Measurements from ENCODE around the gene IQSEC3.
"Not testable (repeated sequence)": the region's sequence is repeated elsewhere in the genome, so short reads cannot be mapped to it uniquely, and the experiment has no call there.

Gene IQSEC3

DNA sequence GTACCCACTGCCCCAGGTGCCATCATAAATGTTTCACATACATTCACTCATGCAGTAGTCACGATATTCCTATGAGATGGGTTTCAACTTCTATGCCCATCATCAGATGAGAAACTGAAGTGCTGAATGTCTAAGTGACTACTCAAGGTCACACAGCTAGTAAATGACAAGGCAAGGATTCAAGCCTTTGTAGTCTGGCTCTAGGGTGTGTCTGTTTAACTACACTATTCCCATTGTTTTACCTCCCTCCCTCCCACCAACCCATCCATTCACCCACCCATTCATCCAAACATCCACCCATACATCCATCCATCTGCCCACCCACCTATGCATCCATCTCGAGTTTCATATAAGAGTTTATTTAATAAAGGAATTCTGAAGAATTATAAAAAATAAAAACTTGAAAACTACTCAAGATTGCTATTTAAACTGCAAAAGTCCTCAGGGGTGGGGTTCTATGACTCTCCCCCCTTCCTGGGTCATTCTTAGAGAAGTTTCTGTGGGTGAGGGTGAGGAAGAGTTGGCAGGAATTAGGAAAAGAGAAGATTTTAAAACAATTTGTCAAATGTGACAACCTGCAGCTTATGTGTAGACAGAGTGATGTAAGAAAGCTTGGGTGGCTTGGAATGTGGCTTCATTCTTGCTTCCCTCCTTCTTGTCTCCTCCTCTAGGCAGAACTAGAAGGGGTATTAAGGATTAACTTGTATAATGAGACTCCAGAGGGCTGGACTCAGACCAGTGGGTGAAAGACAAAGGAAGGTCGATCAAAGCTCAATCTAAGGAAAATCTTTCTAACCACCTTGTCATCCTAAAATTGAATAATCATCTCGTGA lies 13.4 kb upstream of the IQSEC3 start:
- not testable (repeated sequence) for DNase-seq

DNA sequence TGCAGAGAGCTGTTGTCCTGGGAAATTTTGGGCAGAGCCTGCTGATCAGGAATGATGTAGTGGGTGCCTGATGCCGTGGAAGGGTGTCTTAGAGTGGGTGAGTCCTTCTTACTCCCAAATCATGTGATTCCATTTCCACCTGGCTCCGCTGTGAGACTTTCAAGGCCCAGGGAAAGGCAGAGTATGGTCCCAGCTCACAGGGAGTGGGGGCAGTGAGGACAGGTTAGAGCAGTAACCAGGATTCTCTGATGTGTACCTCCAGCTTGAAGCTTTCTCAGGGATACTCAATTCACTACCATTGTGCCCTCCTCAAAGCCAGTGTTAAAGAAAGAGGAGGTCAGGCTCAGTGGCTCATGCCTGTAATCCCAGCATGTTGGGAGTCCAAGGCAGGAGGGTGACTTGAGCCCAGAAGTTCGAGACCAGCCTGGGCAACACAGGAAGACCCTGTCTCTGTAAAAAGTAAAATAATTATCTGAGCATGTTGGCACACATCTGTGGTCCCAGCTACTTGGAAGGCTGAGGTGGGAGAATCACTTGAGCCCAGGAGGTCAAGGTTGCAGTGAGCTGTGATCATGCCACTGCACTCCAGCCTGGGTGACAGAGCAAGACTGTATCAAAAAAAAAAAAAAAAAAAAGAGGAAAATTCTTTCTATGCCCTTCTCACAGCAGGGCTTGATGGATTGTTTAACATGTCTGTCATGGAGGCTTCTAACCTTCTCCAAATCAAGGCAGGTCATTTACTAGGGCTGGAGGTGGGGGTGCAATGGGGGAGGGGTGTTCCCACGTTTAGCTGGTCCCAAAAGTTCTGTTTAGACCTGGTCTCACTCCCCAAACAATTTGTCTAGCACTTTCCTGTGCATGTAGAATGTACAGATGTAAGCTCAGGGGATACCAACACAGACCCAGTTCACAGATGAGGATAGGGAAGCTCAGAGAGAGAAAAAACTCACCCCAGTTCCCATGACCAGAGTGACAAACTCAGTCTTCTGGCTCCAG lies 12.5 kb upstream of the IQSEC3 start:
- DNase-seq = no peak

DNA sequence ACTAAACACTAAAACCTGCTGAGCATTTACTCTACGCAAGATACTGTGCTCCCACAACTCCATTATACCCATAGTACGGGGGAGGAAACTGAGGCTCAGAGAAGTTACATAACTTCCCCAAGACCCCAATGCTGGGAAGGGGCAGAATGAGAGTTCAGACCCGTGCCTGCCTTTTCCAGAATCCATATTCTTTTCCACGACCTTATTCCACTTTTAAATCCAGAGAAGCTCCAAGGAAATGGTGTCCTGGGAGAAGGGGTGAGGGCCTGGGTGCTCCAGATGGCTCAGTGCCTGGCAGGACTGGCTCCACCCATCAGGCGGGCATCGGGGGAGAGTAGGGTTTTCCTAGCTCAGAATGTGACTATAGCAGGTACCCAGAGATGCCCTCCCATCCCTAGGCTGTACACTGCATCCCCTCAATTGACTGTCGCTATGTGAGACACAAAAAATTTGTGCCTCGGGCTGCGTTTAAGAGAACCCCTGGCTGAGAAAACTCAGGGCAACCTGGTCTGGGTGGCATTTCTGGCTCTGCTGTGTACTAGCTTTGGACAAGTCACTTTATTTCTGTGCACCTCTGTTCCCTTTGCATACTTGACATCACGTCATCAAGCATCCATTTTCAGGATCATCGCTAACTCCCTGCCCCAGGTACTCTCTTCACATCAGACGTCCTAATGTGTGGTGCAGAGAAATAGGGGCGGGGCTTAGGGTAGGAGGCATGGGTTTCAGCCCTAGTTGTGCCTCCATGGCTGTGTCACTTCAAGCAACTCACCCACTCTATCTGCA lies 11.6 kb upstream of the IQSEC3 start:
- DNase-seq = no peak

DNA sequence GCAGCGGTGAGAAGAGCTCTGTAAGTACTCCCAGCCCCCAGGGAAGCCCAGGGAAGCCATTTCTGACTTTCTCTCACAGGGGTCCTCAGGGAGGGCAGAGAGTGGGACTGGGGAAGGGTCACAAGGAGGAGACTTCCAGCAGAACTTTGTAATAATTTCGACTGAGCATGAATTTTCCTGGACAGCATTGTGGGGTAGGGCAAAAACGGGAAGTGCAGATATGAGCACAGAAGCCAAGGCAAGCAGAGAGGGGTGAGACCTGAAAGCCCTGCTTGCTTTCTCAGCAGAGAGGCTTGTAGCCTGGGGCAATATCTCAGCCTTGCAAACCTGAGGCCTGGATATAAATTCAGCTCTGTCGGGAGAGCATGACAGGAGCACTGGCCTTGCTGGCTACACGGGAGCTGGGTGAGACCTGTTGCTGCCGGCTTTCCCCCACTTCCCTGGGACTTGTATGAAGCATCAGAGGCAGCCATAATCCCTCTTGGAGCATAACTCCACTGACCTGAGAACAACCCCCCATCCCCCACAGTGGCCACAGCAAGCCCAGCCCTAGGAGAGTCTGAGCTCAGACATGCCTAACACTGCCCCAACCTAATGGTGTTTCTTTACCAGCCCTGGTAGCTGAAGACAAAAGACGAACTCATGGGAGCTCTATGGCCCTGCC lies 9.8 kb upstream of the IQSEC3 start:
- no peak for DNase-seq

DNA sequence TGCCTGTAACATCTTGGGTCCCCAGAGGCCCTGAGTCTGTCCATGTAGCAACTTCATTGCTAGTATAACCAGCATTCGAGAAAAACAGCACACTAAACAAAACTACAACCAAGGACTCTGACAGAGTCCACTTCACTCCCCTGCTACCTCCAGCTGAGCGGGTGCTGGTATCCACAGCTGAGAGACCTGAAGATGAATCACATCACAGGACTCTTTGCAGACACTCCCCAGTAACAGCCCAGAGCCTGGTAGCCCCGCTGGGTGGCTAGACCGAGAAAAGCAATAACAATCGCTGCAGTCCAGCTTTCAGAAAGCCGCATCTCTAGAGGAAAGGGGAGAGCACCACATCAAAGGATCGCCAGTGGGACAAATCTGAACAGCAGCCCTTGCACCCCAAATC lies 9.0 kb upstream of the IQSEC3 start:
- no peak for DNase-seq

DNA sequence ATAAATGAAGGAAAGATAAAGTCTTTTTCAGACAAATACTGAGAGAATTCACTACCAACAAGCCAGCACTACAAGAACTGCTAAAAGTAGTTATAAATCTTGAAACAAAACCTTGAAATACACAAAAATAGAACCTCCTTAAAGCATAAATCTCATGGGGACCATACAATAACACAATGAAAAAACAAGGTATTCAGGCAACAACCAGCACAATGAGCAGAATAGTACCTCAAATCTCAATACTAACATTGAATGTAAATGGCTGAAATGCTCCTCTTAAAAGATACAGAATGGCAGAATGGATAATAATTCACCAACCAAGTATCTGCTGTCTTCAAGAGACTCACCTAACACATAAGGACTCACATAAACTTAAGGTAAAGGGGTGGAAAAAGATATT lies 7.7 kb upstream of the IQSEC3 start:
- DNase-seq = no peak

DNA sequence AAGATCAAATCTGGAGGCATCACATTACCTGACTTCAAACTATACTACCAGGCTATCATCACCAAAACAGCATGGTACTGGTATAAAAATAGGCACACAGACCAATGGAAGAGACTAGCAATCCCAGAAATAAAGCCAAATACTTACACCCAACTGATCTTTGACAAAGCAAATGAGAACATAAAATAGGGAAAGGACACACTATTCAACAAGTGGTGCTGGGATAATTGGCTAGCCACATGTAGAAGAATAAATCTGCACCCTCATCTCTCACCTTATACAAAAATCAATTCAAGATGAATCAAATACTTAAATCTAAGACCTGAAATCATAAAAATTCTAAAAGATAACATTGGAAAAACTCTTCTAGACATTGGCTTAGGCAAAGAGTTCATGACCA lies 4.7 kb upstream of the IQSEC3 start:
- not testable (repeated sequence) for DNase-seq

DNA sequence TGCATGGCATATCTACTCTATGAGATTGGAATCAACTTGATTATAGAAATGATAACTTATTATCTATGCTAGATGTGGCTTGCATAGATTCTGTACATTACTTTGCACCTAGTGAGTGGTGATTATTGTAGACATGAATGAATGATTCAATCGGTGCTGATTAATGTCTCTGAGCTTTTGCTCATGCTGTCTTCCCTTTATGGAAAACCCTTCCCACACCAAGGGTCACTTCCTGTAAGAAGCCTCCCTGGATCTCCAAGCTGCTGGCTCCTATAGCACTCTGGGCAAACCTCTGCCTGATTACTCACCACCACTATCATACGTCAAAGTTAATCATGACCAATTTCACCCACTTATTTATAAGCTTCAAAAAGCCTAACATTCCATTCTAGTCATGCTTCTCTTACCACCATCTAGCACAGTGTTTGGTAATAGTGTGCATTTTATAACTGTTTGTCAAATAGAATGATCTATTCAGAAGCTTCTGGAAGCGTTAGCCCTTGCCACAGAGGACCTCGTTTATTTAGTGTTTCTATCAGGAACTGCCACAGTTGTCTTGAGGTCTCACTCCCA lies 990 bp upstream of the IQSEC3 start:
- not testable (repeated sequence) for DNase-seq

DNA sequence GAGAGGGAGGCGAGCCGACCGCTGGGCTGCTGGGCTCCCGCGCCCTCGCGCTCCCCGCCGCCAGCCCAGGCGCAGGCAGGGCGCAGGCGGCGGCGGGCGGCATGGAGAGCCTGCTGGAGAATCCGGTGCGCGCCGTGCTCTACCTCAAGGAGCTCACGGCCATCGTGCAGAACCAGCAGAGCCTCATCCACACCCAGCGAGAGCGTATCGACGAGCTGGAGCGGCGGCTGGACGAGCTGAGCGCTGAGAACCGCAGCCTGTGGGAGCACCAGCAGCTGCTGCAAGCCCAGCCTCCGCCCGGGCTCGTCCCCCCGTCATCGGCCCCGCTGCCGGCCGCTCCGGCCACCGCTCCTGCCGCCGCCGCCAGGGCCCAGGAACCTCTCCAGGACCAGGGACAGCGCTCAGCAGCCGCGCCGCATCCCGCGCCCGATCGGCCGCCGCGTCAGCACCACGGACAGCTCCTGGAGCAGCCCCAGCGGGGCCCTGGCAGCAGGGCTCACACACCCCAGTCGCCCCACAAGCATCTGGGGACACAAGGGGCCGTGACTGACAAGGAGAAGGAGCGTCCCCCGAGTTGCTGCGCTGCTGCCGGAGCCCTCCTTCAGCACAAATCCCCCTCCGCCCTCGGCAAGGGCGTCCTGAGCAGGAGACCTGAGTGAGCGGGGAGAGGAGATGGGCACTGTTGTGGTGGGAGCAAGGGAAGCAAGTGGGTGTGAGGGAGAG lies 376 bp downstream of the IQSEC3 start:
- peak in 1 of 2 experiments; percentile 17 for DNase-seq

DNA sequence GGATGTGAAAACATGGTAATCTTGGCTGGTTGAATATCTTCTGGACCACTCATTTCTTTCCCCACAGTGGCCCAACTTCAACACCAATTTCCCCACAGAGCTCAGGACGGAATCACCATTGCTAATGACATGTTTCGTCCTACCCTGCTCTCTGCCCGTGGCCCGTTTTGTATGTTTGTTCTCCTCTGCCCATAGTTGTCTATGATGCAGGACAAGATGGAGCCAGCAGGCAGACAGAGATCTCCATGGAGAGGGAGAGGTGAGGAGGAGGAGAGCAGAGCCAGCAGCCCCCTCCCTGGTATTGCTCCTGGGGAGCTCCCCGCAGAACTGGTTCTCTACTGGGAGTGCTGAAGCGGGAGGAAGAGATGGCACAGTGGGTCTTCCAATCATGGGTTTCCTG lies 3.1 kb downstream of the IQSEC3 start:
- not testable (repeated sequence) for DNase-seq

DNA sequence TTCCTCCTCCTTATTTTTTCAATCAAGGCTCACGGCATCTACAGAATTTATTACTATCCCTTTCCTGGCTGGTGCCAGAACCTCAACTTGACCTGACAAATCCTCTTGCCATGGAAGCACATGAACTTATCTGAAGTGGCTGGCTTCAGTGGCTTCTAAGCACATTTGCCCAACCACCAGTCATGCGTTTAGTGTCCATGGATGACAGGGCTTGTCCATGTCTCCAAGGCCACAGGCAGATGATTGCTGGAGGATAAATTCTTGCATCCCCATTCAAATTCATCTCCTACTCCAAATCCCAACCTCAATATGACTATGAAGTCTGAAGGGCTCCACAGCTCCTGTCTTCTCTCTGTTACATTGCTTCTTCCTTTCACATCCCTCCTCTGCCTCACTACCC lies 4.0 kb downstream of the IQSEC3 start:
- DNase-seq = not testable (repeated sequence)

DNA sequence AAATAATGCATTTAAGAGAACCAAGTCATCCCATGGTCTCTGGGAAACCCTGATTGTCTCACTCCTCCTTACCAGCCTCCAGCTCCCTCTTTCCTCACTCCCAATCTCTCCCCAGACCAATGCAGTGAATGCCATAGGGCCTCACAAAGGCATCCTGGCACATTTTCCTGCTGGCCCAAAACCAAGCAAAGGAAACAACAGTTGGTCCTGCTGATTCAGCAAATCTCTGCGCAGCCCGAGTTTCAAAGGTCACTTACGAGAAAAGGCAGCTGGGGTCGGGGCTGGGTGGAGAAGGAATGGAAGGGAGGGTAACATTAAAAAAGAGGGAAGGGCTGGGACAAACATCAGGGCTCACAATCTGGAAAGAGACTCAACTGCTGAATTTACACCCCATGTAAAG lies 5.5 kb downstream of the IQSEC3 start:
- not testable (repeated sequence) for DNase-seq

DNA sequence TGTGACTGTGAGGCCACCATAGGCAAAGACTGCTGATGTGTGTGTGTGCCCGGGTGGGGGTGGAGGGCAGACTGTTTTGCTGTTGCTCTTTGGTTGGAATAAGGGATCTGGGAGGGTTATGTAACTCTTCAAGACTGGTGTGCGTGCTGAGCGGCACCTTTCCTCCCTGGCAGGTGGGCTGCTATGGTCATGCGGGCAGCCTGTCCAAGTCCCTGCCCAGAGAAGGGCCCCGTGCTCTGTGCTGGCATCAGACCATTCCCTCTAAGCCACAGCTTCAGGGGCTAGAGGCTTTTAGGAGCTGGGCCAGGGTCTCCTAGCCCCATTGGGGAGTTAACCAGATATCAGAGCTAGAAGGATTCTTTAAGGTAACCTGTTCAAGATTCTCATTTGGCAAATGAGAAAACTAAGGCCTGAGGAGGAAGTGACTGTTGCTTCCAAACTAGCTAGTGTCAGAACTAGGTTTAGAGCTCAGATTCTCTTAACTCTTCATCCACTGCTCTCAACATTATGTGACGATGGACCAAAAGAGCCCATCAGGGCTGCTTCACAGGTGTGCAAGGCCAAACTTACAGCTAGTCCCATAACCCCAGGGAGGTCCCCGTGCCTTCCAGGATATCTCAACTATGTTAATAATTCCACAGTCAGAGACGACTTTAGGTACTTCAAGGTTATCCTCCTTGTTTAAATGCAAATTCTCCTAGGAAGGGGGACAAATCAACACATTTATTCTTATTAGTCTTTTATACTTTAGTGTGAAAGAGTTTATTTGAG lies 8.0 kb downstream of the IQSEC3 start:
- DNase-seq = not testable (repeated sequence)

DNA sequence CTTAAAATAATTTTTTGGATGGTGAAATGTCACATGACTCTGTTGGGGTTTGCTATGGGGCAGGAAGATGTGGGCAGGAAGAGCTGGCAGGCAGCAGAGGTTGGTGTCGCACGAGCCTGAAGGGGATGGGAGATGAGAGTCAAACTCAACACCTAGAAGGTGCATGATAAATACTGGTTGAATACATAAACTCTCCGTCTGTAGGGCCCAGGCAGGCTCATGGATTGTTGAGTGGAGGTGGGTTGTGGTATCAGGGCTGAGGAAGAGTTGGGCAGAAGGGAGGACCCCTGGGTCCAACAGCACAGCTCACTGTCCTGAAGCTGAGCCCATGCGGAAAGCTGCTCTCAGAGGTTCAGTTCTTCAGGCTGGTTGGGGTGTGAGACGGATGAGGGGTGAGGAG lies 9.0 kb downstream of the IQSEC3 start:
- DNase-seq = not testable (repeated sequence)

DNA sequence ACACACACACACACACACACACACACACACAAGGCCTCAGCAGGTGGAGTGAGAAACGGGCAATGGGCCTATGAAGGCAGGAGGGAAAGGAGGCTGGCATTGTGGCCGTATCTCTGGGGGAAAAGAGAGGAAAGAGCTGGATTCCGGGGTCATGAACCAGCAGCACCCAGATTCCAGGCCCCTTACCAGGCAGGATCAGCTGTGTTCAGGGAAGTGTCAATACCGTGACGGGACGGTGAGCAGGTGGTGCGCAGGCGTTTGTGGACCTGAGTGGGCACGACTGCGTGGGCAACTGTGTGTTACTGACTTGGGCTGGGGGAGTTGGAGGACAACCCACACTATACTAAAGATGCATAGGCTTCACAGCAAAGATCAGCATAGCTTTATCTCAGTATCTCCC lies 9.5 kb downstream of the IQSEC3 start:
- DNase-seq = not testable (repeated sequence)

DNA sequence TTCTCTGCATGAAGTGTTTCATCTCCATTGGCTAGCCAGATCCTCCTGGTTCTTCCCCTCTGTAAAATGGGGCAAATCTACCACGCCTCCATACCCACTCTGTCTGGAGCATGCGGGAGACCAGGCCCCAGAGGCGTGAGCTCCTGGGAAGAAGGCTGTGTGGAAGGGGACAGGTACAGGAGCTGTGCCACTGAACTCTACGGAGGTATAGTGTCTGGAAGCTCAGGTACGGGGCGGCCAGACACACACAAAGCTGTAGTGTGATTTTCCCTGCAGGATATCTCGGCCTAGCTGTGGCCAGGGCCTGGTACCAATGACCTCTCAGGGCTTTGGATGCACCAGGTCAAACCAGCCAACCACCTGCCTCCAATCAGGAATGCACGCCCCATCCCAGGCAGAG lies 10.0 kb downstream of the IQSEC3 start:
- not testable (repeated sequence) for DNase-seq

DNA sequence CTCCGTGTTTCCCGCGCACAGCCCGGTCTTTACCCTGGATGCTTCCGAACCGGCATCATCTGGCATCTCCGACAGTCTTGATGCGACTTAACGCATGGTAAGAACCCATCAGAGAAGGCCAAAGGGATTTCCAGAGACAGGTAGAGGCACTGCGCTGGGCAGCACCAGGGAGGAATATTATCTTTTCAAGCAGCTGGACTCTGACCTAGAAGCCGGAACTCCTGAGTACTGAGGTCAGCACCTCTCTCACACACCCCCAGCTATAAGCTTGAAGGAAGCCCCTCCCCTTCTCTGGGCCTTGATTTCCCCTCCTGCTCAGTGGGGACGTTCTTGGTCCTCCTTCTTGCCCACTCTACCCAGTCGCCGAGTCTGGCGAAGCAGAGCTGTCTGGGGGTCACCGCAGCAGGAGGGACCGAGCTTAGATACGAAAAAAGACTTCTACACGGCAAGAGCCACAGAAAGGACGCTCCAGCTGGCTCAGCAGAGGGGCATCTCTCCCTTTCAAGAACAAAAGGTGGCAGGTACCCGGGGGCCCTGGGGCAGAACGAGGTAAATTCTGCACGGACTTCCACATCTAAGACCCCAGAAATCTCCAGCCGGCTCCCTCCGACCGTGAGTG lies 10.6 kb downstream of the IQSEC3 start:
- DNase-seq = not testable (repeated sequence)

DNA sequence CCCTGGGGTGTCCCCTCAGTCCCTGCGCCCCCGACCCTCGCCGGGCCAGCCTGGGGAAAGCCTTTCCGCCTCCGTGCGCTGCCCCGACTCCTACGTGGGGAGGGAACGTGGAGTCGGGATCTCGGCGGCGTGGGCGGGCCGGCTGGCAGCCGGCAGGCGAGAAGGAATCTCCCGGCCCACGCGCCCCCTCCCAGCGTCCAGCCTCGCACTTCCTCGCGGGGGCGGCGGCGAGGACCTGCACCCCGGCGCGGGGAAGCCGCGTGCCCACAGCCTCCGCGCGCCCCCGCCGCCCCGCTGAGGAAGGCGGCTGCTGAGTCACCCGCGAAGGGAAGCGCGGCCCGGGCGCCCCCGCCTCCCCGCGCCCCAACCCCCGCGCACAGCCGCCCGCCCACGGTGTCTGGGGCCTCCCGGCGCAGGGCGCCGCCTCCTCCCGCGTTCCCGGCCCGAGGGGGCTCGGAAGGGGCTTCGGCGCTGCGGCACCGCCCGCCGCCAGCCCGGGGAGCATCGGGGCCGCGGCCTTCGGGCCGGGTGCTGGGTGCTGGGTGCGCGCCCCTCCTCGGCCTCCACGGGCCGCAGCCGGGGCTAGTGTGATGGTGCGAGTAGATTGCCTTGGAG lies 11.3 kb downstream of the IQSEC3 start:
- not testable (repeated sequence) for DNase-seq

DNA sequence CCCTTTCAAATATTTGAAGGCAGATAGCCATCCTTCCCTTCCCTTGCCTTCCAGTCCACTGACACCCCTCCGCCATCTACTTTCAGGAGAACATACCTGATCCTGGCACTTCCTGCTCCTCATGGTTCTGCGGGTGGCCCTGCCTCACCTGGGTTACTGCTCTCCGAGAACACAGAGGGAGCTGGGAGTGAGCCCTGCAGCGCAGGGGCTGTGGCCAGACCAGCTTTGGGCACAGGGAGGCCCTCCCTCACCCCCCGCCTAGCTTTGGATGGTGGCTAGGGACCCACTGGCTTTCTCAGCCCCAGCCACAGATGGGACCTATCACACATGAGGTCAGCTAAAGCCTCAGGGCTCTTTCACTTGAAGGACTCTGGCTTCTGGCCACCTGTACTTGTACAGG lies 12.4 kb downstream of the IQSEC3 start:
- DNase-seq = no peak
